K562 (cell line): ENCODE results near the gene GRIA4. TPM values are rescaled to one million over a fixed set of nuclear protein-coding genes. Genes with fewer than 3 reads are reported as not detected.

ENCODE experiments used
- ATAC-seq: fragments of 200-7000 bp; cut with Tn5 transposase; 3 replicates; pipeline ENCODE4 v1.9.1; 2020; ENCODE audit warnings: moderate library complexity
- BruUV-seq: library from RNA; stranded (reverse); fragments of 400-500 nt; replicated peaks from 2 replicates; lab custom pipeline; 2021; lab: Mats Ljungman, UMichigan
- CTCF ChIA-PET: fragments of 300-600 bp; formaldehyde crosslinking; extraction: SDS; loops from one replicate; lab custom pipeline; 2021; ENCODE audit warnings: low intra/inter-chr PET ratio; lab: Yijun Ruan, JAX
- POLR2A ChIA-PET: fragments of 300-600, 350-650 bp; sonication (Branson Sonifier 250); formaldehyde crosslinking; extraction: SDS; loops from one replicate; lab custom pipeline; 2021; ENCODE audit warnings: antibody characterized with exemption, inconsistent platforms; lab: Yijun Ruan, JAX
- DNase-seq, 4 experiments: peaks; one replicate each; pipeline versions ENCODE4 v3.0.0 to v3.0.0-alpha.2; 2011 to 2018; ENCODE audit warnings: low spot score in 3 of 4, mixed read lengths in 3 of 4; ENCODE audit errors: extremely low read depth in 1 of 4
- FAIRE-seq: peaks from 2 replicates; lab custom pipeline; 2011; peaks lifted over from hg19 to GRCh38; lab: Jason Lieb, UNC
- H2AFZ ChIP-seq: 2 replicates; pipeline ENCODE4 v1.6.0; 2011; ENCODE audit warnings: low read depth, low read length, control low read depth, inconsistent platforms
- H3K27ac ChIP-seq: fragments of 200-600 bp; 3 replicates; pipeline ENCODE4 v1.8.0; 2011; ENCODE audit warnings: low read depth, mild to moderate bottlenecking, control low read depth, inconsistent platforms, low read length, moderate library complexity, mixed read lengths; ENCODE audit errors: extremely low read depth
- H3K27me3 ChIP-seq, 2 experiments: fragments of 300-600 bp in 1 of 2; 2 replicates in 1 of 2; 3 replicates in 1 of 2; pipeline versions ENCODE4 v1.6.0 to v1.8.0; 2011; ENCODE audit warnings: inconsistent platforms in 2 of 2, low read length in 2 of 2, mild to moderate bottlenecking in 1 of 2, mixed read lengths in 1 of 2, moderate library complexity in 1 of 2; ENCODE audit not compliant: control insufficient read depth in 2 of 2, insufficient read depth in 2 of 2
- H3K36me3 ChIP-seq: fragments of 300-600 bp; 3 replicates; pipeline ENCODE4 v1.8.0; 2011; ENCODE audit warnings: mild to moderate bottlenecking, low read length, inconsistent platforms; ENCODE audit not compliant: control insufficient read depth, insufficient read depth
- H3K4me1 ChIP-seq, 2 experiments: fragments of 200-600 bp in 1 of 2; replicated peaks in 1 of 2; 2 replicates in 1 of 2; 3 replicates in 1 of 2; pipeline versions ENCODE4 v1.5.1 to v1.8.0; 2011; ENCODE audit warnings: inconsistent platforms in 2 of 2, low read length in 2 of 2, mild to moderate bottlenecking in 1 of 2, mixed read lengths in 1 of 2, moderate library complexity in 1 of 2; ENCODE audit not compliant: control insufficient read depth in 2 of 2, insufficient read depth in 2 of 2
- H3K4me2 ChIP-seq: 2 replicates; pipeline ENCODE4 v1.6.1; 2011; ENCODE audit warnings: low read length, control low read depth, inconsistent platforms, mixed read lengths; ENCODE audit not compliant: insufficient read depth
- H3K4me3 ChIP-seq: fragments of 200-600 bp; sonication (generic), shearing (Covaris generic); 2 replicates; pipeline ENCODE4 v1.5.1; 2016; ENCODE audit warnings: control low read depth, inconsistent platforms
- H3K79me2 ChIP-seq: fragments of 200-600 bp; 3 replicates; pipeline ENCODE4 v1.8.0; 2011; ENCODE audit warnings: low read length, inconsistent platforms; ENCODE audit not compliant: control insufficient read depth, insufficient read depth
- H3K9ac ChIP-seq, 2 experiments: 2 replicates each; pipeline versions ENCODE4 v1.6.0 to v1.6.1; 2011; ENCODE audit warnings: low read depth in 2 of 2, low read length in 2 of 2, control low read depth in 1 of 2, inconsistent platforms in 1 of 2, mild to moderate bottlenecking in 1 of 2, mixed read lengths in 1 of 2; ENCODE audit not compliant: insufficient read depth in 1 of 2
- H3K9me1 ChIP-seq: one replicate; pipeline ENCODE4 v1.6.0; 2011; ENCODE audit warnings: inconsistent platforms, mild to moderate bottlenecking, low read length, moderate library complexity; ENCODE audit not compliant: control insufficient read depth, insufficient read depth
- H3K9me3 ChIP-seq: replicated peaks from 2 replicates; pipeline ENCODE4 v1.5.1; 2011; ENCODE audit warnings: low read depth, low read length, inconsistent platforms; ENCODE audit not compliant: control insufficient read depth, insufficient read depth
- H4K20me1 ChIP-seq: replicated peaks from 2 replicates; pipeline ENCODE4 v1.6.1; 2011; ENCODE audit warnings: low read length, inconsistent platforms, mixed read lengths; ENCODE audit not compliant: control insufficient read depth, insufficient read depth
- BRD4 ChIP-seq: fragments of 200-600 bp; sonication (generic); IDR thresholded peaks from 2 replicates; pipeline ENCODE4 v1.6.1; 2017; ENCODE audit warnings: inconsistent platforms
- JUNB ChIP-seq: fragments of 450-650 bp; formaldehyde crosslinking; conservative IDR thresholded peaks from 2 replicates; pipeline ENCODE4 v1.4.0; 2020; ENCODE audit warnings: mild to moderate bottlenecking
- PTTG1 ChIP-seq: fragments of 450-650 bp; IDR thresholded peaks from 2 replicates; pipeline ENCODE4 v1.6.1; 2016; ENCODE audit warnings: low read depth, mild to moderate bottlenecking, missing genetic modification characterization, missing compliant biosample characterization
- THAP7 ChIP-seq: fragments of 250-450 bp; sonication (Bioruptor Pico); IDR thresholded peaks from 2 replicates; pipeline ENCODE4 v1.5.0; 2021
- ZEB2 ChIP-seq: fragments of 450-650 bp; IDR thresholded peaks from 2 replicates; pipeline ENCODE4 v1.6.1; 2016
- ZNF316 ChIP-seq: fragments of 450-650 bp; IDR thresholded peaks from 2 replicates; pipeline ENCODE4 v1.6.1; 2016
- ZNF830 ChIP-seq: fragments of 250-450 bp; sonication (Bioruptor Pico); IDR thresholded peaks from 2 replicates; pipeline ENCODE4 v1.5.0; 2021; ENCODE audit warnings: mild to moderate bottlenecking
- WGBS: fragments of 100-300 bp; shearing (Covaris generic); methylation state at CpG from one replicate; pipeline ENCODE4 v1.1.6; 2016; ENCODE audit warnings: low coverage, mixed read lengths; ENCODE audit not compliant: insufficient coverage; ENCODE audit errors: missing lambda C conversion rate; 5-methylcytosine and 5-hydroxymethylcytosine counted together
- in situ Hi-C: fragments of 300-500 bp; cut with MboI; formaldehyde crosslinking; loops from 4 replicates; pipeline ENCODE4 v1.15.0; 2018; ENCODE audit warnings: inconsistent platforms, mixed read lengths
- intact Hi-C: fragments of 100-400 bp; cut with micrococcal nuclease; formaldehyde crosslinking; loops from 2 replicates; pipeline ENCODE4 v1.14.2; 2022
- polyA plus RNA-seq, 8 experiments: library from polyadenylated mRNA; depleted of rRNA in 4 of 8; stranded (reverse) in 5 of 8; unstranded in 3 of 8; fragments of >200 nt; fragmentation: Nextera tagmentation in 2 of 8; fragmentation: Illumina TruSeq in 1 of 8; extraction: Ambion mirVana in 2 of 8; extraction: Trizol in 1 of 8; gene quantifications; 2 replicates each; pipeline versions ENCODE4 v1.2.1 to v1.2.3, GENCODE V29; 2011 to 2014; ENCODE audit warnings: inconsistent platforms in 1 of 8, missing spikeins in 1 of 8
- total RNA-seq, 7 experiments: library from RNA; depleted of rRNA in 6 of 7; stranded (reverse); fragments of >200 nt in 6 of 7; fragmentation: Illumina TruSeq in 2 of 7; extraction: Trizol in 2 of 7; gene quantifications; 2 replicates each; pipeline versions ENCODE4 v1.2.1 to v1.2.3, GENCODE V29; 2011 to 2021; ENCODE audit warnings: low replicate concordance in 1 of 7

The GRIA4 gene
- total and polyA plus RNA-seq, 9 of the 15 experiments (the other 6 are each of a cell fraction or from before 2014, with no cell fraction given) = not detected

GRCh38 chr11:105665281-105665680, 55.4 kb downstream of the GRIA4 start (continued):
- no peak for TF ChIP-seq ZNF316
- no peak for TF ChIP-seq ZNF830 (CRISPR knock-in tag)
- no peak for TF ChIP-seq JUNB
- no peak for TF ChIP-seq THAP7 (CRISPR knock-in tag)
- no peak for TF ChIP-seq PTTG1
- no peak for TF ChIP-seq ZEB2

- CTCF ChIA-PET = no interaction called here
- BruUV-seq = no TSS peak
- H3K27ac ChIP-seq = no peak overlapping the region
- no peaks in the 10 kb centered on the region for H3K79me2 ChIP-seq
- H2AFZ ChIP-seq = no peak overlapping the region
- H3K4me1 ChIP-seq = no peaks in the 10 kb centered on the region
- H3K36me3 ChIP-seq = no peaks in the 10 kb centered on the region
- no peak overlapping the region for H3K4me3 ChIP-seq
- in situ Hi-C loops (no loop called here), intact Hi-C loops (no loop called here)
- H3K9me1 ChIP-seq = no peaks in the 10 kb centered on the region
- FAIRE-seq = no peak
- no peak for DNase-seq
- TF ChIP-seq BRD4 = no peak
- peak; percentile 22; the same call in 1 of the 2 replicates for TF ChIP-seq ZNF316
- H3K9ac ChIP-seq = no peak overlapping the region
- H3K9me3 ChIP-seq = no peaks in the 10 kb centered on the region
- no peaks in the 10 kb centered on the region for H4K20me1 ChIP-seq
- no peak overlapping the region for H3K4me2 ChIP-seq
- no peak for ATAC-seq
- 0% methylated on average over 1 of the region's 1 CpG for WGBS
- POLR2A ChIA-PET = no interaction called here
- H3K27me3 ChIP-seq = no peaks in the 10 kb centered on the region
Measured at GRCh38 chr11:105667441-105667840, 57.6 kb downstream of the GRIA4 start.
